Subcutaneous adipose tissue (tissue), 4 donors: Measurements from ENCODE around the gene SULT1C2. TPM values are rescaled to one million over a fixed set of nuclear protein-coding genes. Genes with fewer than 3 reads are reported as not detected.

ENCODE experiments used
- total RNA-seq, 4 donors: library from RNA; depleted of rRNA; stranded (reverse); fragments of >200 nt; gene quantifications; one replicate each; pipeline ENCODE4 v1.1.0, GENCODE V29; 2016
- TF ChIP-seq, protein P1 (sequence below): fragments of 450-650 bp; IDR thresholded peaks from one replicate; pipeline ENCODE4 v1.5.1; 2016; ENCODE audit warnings: low read depth, mild to moderate bottlenecking, control low read depth, antibody characterized with exemption, moderate library complexity

SULT1C2 gene
- total RNA-seq, 4 donors from 2014 or later: 0.51 to 1.5 (median 0.98) TPM; not detected in 1

DNA sequence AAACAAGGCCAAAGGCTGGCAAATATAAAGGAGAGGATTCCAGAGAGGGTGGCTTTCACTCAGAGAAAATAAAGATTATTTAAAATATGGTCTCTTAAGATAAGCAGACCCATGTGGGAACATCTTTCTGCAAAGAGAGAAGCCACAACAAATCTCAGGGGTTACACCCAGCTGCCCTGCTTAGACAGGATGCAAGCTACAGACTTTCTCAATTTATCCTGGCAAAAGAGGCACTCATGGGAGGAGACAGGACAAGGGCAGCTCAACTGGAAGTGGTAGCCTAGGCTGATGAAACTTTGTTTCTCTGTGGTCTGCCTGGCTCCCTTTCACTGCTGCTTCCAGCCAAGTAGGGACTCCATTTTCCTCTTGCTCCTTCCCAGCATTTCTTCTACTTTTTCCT lies 63.2 kb downstream of the SULT1C2 start:
- TF ChIP-seq, protein P1, sequence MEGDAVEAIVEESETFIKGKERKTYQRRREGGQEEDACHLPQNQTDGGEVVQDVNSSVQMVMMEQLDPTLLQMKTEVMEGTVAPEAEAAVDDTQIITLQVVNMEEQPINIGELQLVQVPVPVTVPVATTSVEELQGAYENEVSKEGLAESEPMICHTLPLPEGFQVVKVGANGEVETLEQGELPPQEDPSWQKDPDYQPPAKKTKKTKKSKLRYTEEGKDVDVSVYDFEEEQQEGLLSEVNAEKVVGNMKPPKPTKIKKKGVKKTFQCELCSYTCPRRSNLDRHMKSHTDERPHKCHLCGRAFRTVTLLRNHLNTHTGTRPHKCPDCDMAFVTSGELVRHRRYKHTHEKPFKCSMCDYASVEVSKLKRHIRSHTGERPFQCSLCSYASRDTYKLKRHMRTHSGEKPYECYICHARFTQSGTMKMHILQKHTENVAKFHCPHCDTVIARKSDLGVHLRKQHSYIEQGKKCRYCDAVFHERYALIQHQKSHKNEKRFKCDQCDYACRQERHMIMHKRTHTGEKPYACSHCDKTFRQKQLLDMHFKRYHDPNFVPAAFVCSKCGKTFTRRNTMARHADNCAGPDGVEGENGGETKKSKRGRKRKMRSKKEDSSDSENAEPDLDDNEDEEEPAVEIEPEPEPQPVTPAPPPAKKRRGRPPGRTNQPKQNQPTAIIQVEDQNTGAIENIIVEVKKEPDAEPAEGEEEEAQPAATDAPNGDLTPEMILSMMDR: no peak

DNA sequence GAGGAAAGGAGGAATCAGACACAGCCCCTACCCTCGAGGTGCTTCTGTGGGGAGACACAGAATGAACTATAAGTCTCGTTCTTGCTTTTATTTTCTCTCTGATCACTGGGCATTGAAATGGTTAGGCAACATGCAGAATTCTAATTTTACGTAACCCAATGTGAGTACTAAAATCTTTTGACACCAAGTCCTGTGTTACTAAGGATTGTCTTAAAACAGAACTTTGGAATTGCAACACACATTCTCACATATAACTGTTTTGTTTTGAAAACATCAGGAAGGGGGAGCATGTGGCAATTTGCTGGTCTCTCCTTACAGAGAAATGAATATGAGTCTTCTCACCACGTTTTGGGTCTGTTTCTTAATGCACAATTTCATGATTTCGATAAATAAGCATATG lies 65.4 kb downstream of the SULT1C2 start:
- TF ChIP-seq, protein P1: no peak

DNA sequence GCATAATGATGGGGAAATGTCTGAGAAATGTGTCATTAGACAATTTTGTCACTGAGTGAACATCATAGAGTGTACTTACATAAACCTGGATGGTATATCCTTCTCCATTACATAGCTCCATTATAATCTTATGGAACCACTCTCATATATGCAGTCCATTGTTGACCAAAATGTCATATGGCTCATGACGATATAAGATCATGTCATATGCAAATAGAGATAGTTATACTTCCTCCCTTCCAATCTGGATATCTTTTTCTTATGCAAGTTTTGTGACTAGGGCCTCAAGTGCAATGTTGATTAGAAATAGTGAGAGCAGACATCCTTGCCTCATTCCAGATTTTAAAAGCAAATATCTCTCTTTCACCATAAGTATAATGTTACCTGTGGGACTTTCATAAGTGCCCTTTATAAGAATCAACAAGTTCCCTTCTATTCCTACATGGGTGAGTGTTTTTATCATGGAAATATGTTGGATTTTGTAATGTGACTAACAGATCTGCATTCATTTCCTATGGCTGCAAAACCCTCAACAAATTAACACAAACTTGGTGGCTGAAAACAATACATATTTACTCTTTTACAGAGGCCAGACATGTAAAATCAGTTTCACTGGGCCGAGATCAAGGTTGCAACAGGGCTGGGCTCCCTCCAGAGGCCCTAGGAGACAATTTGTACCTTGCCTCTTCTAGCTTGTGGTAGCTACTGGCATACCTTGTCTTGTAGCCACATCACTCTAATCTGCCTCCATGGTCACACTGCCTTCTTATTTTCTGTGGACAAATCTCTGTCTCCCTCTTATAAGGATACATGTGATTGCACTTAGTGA lies 67.4 kb downstream of the SULT1C2 start:
- TF ChIP-seq, protein P1: no peak

Other genes starting within 250 kb of the SULT1C2 start
- not detected for gene SULT1C3, start 48.9 kb upstream of the SULT1C2 start, total RNA-seq
- gene SULT1C4, start 89.1 kb downstream of the SULT1C2 start, total RNA-seq: 1 to 10 TPM; 1.9 to 5.2 (median 3.2) TPM
- 10 to 100 TPM; 35.7 to 71.1 (median 44.4) TPM for gene GCC2, start 160.3 kb downstream of the SULT1C2 start, total RNA-seq
- 100 to 1,000 TPM in 3 of 4 donors, 10 to 100 TPM in 1; 79.7 to 172 (median 115) TPM for gene LIMS1, start 245.6 kb downstream of the SULT1C2 start, total RNA-seq